Right atrium auricular region (tissue), 2 donors: ENCODE results near the gene TAL1. TPM values are rescaled to one million over a fixed set of nuclear protein-coding genes. Genes with fewer than 3 reads are reported as not detected.

Source experiments
- DNase-seq: peaks from one replicate; pipeline ENCODE4 v3.0.0-alpha.2; 2019; ENCODE audit warnings: low spot score
- H3K27ac ChIP-seq, 2 donors: fragments of 200-600 bp; sonication (generic); 1 replicate in 1 of 2; 2 replicates in 1 of 2; pipeline ENCODE4 v1.5.1; 2016 to 2019
- H3K27me3 ChIP-seq, 2 donors: fragments of 200-600 bp; sonication (generic); one replicate each; pipeline versions ENCODE4 v1.5.1 to v1.6.0; 2017 to 2019
- H3K36me3 ChIP-seq: fragments of 200-600 bp; sonication (generic); one replicate; pipeline ENCODE4 v1.5.1; 2016
- H3K4me1 ChIP-seq, 2 donors: fragments of 200-600 bp; sonication (generic); one replicate each; pipeline versions ENCODE4 v1.5.1 to v1.6.0; 2017 to 2019
- H3K4me3 ChIP-seq, 2 donors: fragments of 200-600 bp; sonication (generic); 1 replicate in 1 of 2; 2 replicates in 1 of 2; pipeline ENCODE4 v1.5.1; 2017 to 2019; ENCODE audit warnings: mild to moderate bottlenecking in 1 of 2, moderate library complexity in 1 of 2
- H3K9me3 ChIP-seq, 2 donors: fragments of 200-600 bp; sonication (generic); one replicate each; pipeline ENCODE4 v1.5.1; 2019
- CTCF ChIP-seq, 2 donors: fragments of 200-600 bp; sonication (generic); IDR thresholded peaks; one replicate each; pipeline ENCODE4 v1.5.1; 2019; ENCODE audit warnings: antibody characterized with exemption in 2 of 2
- total RNA-seq, 2 donors: library from RNA; depleted of rRNA; stranded (reverse); fragments of >200 nt; gene quantifications; one replicate each; pipeline ENCODE4 v1.1.0, GENCODE V29; 2016

Gene TAL1
- total RNA-seq, 2 donors from 2014 or later: 3.1 to 4.1 TPM

GRCh38 chr1:47241114-47242113 lies 9.4 kb upstream of the TAL1 start:
- no peaks in the 10 kb centered on the region for H3K4me1 ChIP-seq
- H3K27me3 ChIP-seq: no peaks in the 10 kb centered on the region
- no peaks in the 10 kb centered on the region for H3K9me3 ChIP-seq
- H3K36me3 ChIP-seq: no peaks in the 10 kb centered on the region
- no peak for TF ChIP-seq CTCF (IDR thresholded peaks at IDR 0.05)
- H3K4me3 ChIP-seq: no peak overlapping the region
- H3K27ac ChIP-seq: peak overlapping the region in 1 of 2 donors; percentile 48
- DNase-seq: peak; percentile 57

GRCh38 chr1:47238935-47239592 lies 7.0 kb upstream of the TAL1 start:
- no peaks in the 10 kb centered on the region for H3K27me3 ChIP-seq
- DNase-seq: peak; percentile 21
- no peak overlapping the region for H3K27ac ChIP-seq
- no peaks in the 10 kb centered on the region for H3K36me3 ChIP-seq
- no peaks in the 10 kb centered on the region for H3K9me3 ChIP-seq
- TF ChIP-seq CTCF (IDR thresholded peaks at IDR 0.05): no peak
- H3K4me3 ChIP-seq: no peak overlapping the region
- H3K4me1 ChIP-seq: peaks cover 0 to 14% of the 10 kb centered on the region in 2 donors

GRCh38 chr1:47235806-47236205 lies 3.8 kb upstream of the TAL1 start:
- Histone ChIP-seq H3K9me3 (no peaks in the 10 kb centered on the region), H3K27ac (peak overlapping the region in 1 of 2 donors; percentile 36), H3K27me3 (peaks cover 9 to 20% of the 10 kb centered on the region in 2 donors), H3K4me1 (peaks cover 0 to 32% of the 10 kb centered on the region in 2 donors), H3K4me3 (no peak overlapping the region), H3K36me3 (no peaks in the 10 kb centered on the region)
- TF ChIP-seq CTCF (IDR thresholded peaks at IDR 0.05): no peak
- DNase-seq: no peak

- Histone ChIP-seq H3K27ac (peak overlapping the region; percentile 20 to 36), H3K36me3 (no peaks in the 10 kb centered on the region), H3K4me1 (peaks cover 0 to 34% of the 10 kb centered on the region in 2 donors), H3K9me3 (no peaks in the 10 kb centered on the region), H3K27me3 (peaks cover 13 to 25% of the 10 kb centered on the region in 2 donors), H3K4me3 (peak overlapping the region in 1 of 2 donors; percentile 15)
- no peak for TF ChIP-seq CTCF (IDR thresholded peaks at IDR 0.05)
- DNase-seq: no peak
Observed at GRCh38 chr1:47235241-47235681, 3.2 kb upstream of the TAL1 start.

- TF ChIP-seq CTCF (IDR thresholded peaks at IDR 0.05): no peak
Observed at GRCh38 chr1:47233186-47233585, 1.2 kb upstream of the TAL1 start.

More at GRCh38 chr1:47233186-47233585, 1.2 kb upstream of the TAL1 start:
- Histone ChIP-seq H3K27ac (no peak overlapping the region), H3K27me3 (peaks cover 19 to 45% of the 10 kb centered on the region in 2 donors), H3K4me3 (no peak overlapping the region), H3K4me1 (peaks cover 0 to 39% of the 10 kb centered on the region in 2 donors), H3K9me3 (no peaks in the 10 kb centered on the region), H3K36me3 (no peaks in the 10 kb centered on the region)
- no peak for DNase-seq
